ENCODE measurements around the gene IMPG2.

Gene IMPG2

GRCh38 chr3:101240719-101241399 lies 79.5 kb downstream of the IMPG2 start:
- DNase-seq (ENCODE audit: low read depth) = no peak

- DNase-seq (ENCODE audit: low read depth) = no peak
Measured at GRCh38 chr3:101235048-101235447, 85.3 kb downstream of the IMPG2 start.

GRCh38 chr3:101230618-101231017 lies 89.8 kb downstream of the IMPG2 start:
- DNase-seq (ENCODE audit: low read depth) = no peak

- DNase-seq (ENCODE audit: low read depth) = no peak
Measured at GRCh38 chr3:101229681-101230080, 90.7 kb downstream of the IMPG2 start.

GRCh38 chr3:101228441-101228840 lies 91.9 kb downstream of the IMPG2 start:
- no peak for DNase-seq (ENCODE audit: low read depth)

- no peak for DNase-seq (ENCODE audit: low read depth)
Measured at GRCh38 chr3:101224739-101225138, 95.6 kb downstream of the IMPG2 start.

- no peak for DNase-seq (ENCODE audit: low read depth)
Measured at GRCh38 chr3:101223016-101223415, 97.4 kb downstream of the IMPG2 start.

- DNase-seq (ENCODE audit: low read depth) = no peak
Measured at GRCh38 chr3:101219842-101220560, 100.4 kb downstream of the IMPG2 start.

GRCh38 chr3:101217472-101218245 lies 102.7 kb downstream of the IMPG2 start:
- DNase-seq (ENCODE audit: low read depth) = no peak

GRCh38 chr3:101216710-101217465 lies 103.5 kb downstream of the IMPG2 start:
- DNase-seq (ENCODE audit: low read depth) = no peak

GRCh38 chr3:101212730-101213129 lies 107.6 kb downstream of the IMPG2 start:
- no peak for DNase-seq (ENCODE audit: low read depth)

- no peak for DNase-seq (ENCODE audit: low read depth)
Measured at GRCh38 chr3:101204246-101204645, 116.1 kb downstream of the IMPG2 start.

GRCh38 chr3:101203411-101203810 lies 117.0 kb downstream of the IMPG2 start:
- no peak for DNase-seq (ENCODE audit: low read depth)

GRCh38 chr3:101202640-101203039 lies 117.7 kb downstream of the IMPG2 start:
- DNase-seq (ENCODE audit: low read depth) = no peak

GRCh38 chr3:101200461-101200860 lies 119.9 kb downstream of the IMPG2 start:
- DNase-seq (ENCODE audit: low read depth) = no peak

GRCh38 chr3:101195951-101196713 lies 124.2 kb downstream of the IMPG2 start:
- DNase-seq (ENCODE audit: low read depth) = no peak

GRCh38 chr3:101194392-101194791 lies 126.0 kb downstream of the IMPG2 start:
- DNase-seq (ENCODE audit: low read depth) = no peak

GRCh38 chr3:101193957-101194356 lies 126.4 kb downstream of the IMPG2 start:
- DNase-seq (ENCODE audit: low read depth) = no peak

GRCh38 chr3:101189796-101190195 lies 130.6 kb downstream of the IMPG2 start:
- DNase-seq (ENCODE audit: low read depth) = no peak

GRCh38 chr3:101189176-101189575 lies 131.2 kb downstream of the IMPG2 start:
- no peak for DNase-seq (ENCODE audit: low read depth)

- DNase-seq (ENCODE audit: low read depth) = no peak
Measured at GRCh38 chr3:101185341-101185740, 135.0 kb downstream of the IMPG2 start.

Measured in activated T-cell treated with anti-CD3 and anti-CD28 coated beads for 1 hour (primary cell).